ENCODE measurements around the gene TFAM.

TFAM gene

GRCh38 chr10:58436071-58436470 lies 50.9 kb downstream of the TFAM start:
- DNase-seq: no peak

GRCh38 chr10:58438340-58438871 lies 53.2 kb downstream of the TFAM start:
- DNase-seq: no peak

- no peak for DNase-seq
Measured at GRCh38 chr10:58438986-58439385, 53.8 kb downstream of the TFAM start.

- no peak for DNase-seq
Measured at GRCh38 chr10:58439632-58440364, 54.6 kb downstream of the TFAM start.

- no peak for DNase-seq
Measured at GRCh38 chr10:58440484-58440883, 55.3 kb downstream of the TFAM start.

GRCh38 chr10:58444321-58444720 lies 59.1 kb downstream of the TFAM start:
- DNase-seq: no peak

GRCh38 chr10:58444876-58445275 lies 59.7 kb downstream of the TFAM start:
- no peak for DNase-seq

GRCh38 chr10:58448121-58448935 lies 63.1 kb downstream of the TFAM start:
- no peak for DNase-seq
